NCI-H187 treated with DMSO at 0.1 percent for 48 hours (cell line): ENCODE results near the gene POU3F3.

ENCODE experiments used
- DNase-seq: peaks from one replicate; lab custom pipeline; 2025; lab: John Stamatoyannopoulos, UW

Gene POU3F3

DNA sequence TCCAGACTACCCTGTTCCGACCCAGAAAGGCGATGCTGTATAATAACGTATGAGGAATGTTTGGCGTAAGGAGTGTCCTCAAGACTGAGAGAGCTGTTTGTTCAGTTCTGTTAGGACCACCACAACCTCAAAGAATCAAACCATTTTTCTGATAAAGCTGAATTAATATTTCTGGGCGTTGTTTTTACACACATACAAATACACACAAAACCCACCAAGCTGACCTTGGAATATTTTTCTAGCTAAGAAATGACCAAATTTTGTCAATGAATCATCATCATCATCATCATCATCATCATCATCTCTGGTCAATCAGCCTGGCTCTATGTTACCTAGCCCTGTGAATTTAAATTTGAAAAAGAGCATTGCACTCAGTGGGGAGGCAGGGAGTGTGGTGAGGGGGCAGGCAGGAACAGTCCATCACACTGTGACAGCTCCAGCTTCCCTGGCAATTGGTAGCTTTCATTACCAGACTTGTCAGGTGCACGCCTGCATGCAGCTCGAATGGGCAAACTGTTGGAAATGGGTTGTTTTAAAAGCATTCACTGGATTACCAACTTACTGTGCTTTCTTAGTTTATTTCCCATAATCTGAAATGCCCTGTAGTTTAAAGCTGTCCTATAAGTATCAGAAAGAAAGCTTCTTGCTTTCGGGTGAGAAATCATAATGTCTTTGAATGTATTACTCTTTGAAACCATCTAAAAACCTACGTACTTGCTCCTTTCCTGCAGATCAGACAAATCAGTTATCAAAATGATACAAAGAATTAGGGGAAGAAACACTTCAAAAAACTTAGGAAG lies 6.9 kb upstream of the POU3F3 start:
- DNase-seq, result no peak

- no peak for DNase-seq
Measured at GRCh38 chr2:104847586-104848160, 6.2 kb upstream of the POU3F3 start.

GRCh38 chr2:104848526-104848925 lies 5.4 kb upstream of the POU3F3 start:
- no peak for DNase-seq

GRCh38 chr2:104849101-104849500 lies 4.8 kb upstream of the POU3F3 start:
- no peak for DNase-seq

- DNase-seq, result no peak
Measured at GRCh38 chr2:104849618-104850141, 4.2 kb upstream of the POU3F3 start.

- no peak for DNase-seq
Measured at GRCh38 chr2:104850361-104851290, 3.3 kb upstream of the POU3F3 start.

GRCh38 chr2:104851291-104852089 lies 2.4 kb upstream of the POU3F3 start:
- no peak for DNase-seq

GRCh38 chr2:104852090-104852666 lies 1.7 kb upstream of the POU3F3 start:
- no peak for DNase-seq

GRCh38 chr2:104854498-104855220 lies 744 bp downstream of the POU3F3 start:
- DNase-seq, result no peak

DNA sequence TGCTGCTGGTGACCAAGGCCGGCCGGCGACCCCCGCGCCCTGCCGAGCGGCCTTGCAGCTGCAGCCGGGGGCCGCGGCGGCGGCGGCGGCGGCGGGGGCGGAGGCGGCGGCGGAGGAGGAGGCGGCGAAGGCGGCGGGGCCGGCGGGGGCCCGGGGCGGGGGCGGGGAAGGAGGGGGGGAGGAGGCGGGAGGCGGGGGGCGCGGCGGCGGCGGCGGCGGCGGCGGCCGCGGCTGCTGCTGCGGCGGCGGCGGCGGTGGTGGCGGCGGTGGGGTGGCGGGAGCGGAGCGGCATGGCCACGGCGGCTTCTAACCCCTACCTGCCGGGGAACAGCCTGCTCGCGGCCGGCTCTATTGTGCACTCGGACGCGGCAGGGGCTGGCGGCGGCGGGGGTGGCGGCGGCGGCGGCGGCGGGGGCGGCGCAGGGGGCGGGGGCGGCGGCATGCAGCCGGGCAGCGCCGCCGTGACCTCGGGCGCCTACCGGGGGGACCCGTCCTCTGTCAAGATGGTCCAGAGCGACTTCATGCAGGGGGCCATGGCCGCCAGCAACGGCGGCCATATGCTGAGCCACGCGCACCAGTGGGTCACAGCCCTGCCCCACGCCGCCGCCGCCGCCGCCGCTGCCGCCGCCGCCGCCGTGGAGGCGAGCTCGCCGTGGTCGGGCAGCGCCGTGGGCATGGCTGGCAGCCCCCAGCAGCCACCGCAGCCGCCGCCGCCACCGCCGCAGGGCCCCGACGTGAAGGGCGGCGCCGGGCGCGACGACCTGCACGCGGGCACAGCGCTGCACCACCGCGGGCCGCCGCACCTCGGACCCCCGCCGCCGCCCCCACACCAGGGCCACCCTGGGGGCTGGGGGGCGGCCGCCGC lies 1.5 kb downstream of the POU3F3 start:
- no peak for DNase-seq

- DNase-seq, result no peak
Measured at GRCh38 chr2:104856086-104856972, 2.4 kb downstream of the POU3F3 start.

DNA sequence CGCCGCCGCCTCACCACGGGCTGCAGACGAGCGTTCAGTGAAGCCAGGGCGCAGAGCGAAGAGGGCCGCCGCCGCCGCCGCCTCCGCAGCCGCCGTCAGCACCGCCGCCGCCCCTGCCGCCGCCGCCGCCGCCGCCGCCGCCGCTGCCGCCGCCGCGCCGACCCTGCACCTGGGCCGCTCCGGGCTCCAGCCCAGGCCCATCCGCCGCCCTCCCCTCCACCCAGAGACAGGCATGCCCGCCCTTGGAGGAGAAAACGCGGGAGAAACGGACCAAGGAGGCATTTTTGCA lies 3.0 kb downstream of the POU3F3 start:
- no peak for DNase-seq

DNA sequence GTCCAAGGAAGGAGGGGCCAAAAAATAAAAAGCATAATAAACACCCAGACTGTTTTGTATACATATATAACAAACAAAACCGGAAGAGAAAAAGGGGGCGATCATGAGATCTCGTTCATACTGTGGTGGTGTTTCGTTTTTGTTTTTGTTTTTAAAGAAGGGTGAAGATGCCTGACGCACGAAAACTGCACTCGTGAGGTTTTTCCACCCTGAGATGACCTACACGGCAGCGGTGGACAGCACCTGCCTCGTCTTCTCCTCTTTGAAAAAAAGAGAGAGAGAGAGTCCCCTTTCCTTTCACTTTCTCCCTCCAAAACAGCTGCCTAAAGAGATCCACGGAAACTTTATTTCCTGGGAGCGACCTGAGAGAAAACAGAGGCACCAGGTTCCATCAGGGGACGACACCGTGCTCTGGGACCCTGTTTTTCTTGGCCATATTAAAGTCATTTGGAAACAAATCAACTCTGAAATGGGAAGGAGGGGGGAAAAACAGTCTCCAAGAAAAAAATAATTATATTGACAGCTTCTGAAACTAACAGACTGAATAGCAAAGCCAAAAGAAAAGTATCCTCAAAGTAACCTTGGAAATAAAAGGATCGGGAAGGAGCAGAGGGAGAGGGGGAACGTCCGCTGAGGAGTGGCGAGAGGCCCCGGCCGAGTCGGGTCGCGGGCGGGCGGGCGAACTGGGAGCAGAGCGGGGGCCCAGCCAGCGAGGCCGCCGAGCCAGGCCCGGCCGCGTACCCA lies 3.5 kb downstream of the POU3F3 start:
- DNase-seq, result no peak

- DNase-seq, result no peak
Measured at GRCh38 chr2:104858006-104858978, 4.4 kb downstream of the POU3F3 start.

- no peak for DNase-seq
Measured at GRCh38 chr2:104859291-104859765, 5.4 kb downstream of the POU3F3 start.

- DNase-seq, result no peak
Measured at GRCh38 chr2:104859766-104860450, 6.0 kb downstream of the POU3F3 start.
